HG03175 (cell line): ENCODE results near the gene PHC2.
A peak's percentile ranks its signal among the peaks of the same experiment; 100 is the strongest.

Experiments
- ATAC-seq: cut with Tn5 transposase; IDR thresholded peaks from one replicate; pipeline ENCODE4 v1.9.1; 2021; ENCODE audit warnings: mild to moderate bottlenecking, moderate library complexity; ENCODE audit not compliant: unreplicated experiment

PHC2 gene, protein sequence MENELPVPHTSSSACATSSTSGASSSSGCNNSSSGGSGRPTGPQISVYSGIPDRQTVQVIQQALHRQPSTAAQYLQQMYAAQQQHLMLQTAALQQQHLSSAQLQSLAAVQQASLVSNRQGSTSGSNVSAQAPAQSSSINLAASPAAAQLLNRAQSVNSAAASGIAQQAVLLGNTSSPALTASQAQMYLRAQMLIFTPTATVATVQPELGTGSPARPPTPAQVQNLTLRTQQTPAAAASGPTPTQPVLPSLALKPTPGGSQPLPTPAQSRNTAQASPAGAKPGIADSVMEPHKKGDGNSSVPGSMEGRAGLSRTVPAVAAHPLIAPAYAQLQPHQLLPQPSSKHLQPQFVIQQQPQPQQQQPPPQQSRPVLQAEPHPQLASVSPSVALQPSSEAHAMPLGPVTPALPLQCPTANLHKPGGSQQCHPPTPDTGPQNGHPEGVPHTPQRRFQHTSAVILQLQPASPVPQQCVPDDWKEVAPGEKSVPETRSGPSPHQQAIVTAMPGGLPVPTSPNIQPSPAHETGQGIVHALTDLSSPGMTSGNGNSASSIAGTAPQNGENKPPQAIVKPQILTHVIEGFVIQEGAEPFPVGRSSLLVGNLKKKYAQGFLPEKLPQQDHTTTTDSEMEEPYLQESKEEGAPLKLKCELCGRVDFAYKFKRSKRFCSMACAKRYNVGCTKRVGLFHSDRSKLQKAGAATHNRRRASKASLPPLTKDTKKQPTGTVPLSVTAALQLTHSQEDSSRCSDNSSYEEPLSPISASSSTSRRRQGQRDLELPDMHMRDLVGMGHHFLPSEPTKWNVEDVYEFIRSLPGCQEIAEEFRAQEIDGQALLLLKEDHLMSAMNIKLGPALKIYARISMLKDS

DNA sequence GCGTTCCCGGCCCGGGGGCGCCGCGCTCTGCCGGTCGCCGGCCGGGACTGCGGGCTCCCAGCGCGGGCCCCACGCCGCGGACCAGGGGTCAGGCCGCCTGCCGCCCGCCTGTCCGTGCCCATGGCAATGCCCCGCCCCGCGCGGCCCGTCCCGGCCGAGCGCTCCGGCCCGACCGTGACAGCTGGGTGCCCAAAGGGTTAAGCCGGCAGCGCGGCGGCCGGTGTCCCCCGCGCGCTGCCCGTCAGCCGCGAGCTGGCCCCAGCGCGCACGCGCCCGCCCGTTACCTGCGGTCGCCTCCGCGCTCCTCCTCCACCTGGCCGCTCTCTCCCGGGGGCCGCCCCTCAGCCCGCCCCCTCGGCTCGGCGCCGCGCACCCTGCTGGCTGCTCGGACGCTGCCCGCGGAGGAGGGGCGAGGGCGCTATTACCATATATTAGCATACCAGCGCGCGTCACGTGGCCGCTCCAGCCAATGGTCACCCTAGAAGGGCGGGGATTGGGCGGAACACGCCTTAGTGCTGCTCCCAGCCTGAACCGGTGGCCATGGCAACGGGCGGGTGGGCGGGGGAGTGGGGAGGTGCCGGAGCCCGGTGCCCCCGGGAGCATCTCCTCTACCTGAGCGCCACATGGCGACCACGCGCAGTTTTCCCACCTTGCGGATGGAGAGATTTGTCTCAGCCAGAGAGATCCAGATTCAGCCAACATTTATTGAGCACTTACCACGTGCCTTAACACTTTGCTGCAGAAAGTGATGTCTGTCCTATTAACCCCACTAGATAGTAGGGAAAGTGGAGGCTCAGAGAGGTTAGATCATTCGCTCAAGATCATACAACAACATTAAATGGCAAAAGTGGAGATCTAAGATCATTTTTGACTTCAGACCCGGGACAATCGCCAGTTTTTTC is at the start of gene PHC2:
Gene PHC2 (minus strand): TSS at position 404 of the 902 bp plus-strand sequence. CDS start 55,556 bp downstream, outside the sequence.
- peak; percentile 96 for ATAC-seq

DNA sequence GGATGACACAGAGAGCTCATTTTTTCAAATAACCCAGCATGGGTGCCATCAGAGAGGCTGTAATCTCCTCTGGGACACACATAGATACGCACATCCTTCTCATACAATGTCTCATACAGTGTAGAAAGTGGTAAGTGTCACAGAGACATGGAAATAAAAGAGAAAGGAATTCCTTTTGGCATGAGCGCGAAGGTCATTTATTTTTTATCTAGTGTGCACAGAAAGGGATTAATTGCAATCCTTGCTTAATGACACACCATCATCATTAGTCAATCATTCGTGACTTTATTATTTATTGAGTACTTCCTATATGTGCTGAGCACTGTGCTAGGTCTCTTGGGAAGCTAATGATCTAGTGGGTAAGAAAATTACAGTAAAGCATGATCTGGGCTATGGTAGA is 46.6 kb upstream of the PHC2 start:
- no peak for ATAC-seq

DNA sequence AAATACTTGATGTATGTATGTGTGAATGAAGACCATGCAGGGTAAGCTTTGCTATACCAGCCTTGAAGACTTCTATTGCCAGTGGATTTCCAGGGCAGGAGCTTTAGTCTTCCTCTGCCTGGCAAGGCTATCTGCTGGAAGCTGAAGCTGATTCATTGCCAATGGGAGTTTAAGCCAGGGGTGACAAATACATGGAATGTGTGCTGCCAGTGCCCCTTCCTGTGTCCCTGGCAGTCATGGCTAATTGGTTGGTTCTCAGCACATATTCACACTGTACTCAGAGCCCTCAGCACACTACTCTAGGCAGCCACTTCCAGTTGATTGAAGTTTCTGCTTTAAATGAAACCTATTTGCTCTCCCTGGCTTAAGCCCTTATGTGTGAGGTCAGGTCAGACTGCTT is 43.0 kb upstream of the PHC2 start:
- no peak for ATAC-seq

DNA sequence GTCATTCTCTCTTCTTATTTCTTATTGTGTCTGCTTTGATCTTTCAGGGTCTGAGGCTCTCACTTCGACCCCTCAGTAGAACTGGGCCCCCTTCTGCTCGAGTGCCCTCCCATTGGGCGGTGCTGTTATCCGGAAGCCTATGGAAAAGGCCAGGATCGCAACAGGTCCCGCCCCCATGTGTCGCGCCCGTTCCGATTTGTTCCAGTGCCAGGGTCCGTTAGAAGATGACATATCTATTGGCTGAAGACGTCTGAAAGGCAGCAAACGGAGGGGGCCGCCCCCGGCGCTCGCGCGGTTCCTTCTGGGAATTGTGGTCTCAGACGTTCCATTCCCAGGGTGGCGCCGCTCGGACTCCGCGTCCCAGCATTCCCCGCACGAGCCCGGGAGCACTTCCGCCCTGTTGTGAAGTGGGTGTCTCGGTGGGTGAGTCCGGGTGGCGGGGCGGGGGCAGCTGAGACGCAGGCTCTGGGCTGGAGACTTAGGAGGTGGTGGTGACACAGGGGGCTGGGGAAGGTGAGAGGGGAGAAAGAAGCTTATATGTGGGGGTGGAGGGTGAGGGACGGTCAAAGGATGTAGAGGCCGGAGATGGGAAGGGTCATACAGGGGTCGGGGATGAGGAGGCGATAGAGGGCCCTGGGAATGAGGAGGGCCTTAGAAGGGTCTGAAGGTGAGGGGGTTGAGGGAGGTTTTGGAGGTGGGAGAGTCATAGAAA is 41.5 kb upstream of the PHC2 start, which contains the start of gene ZSCAN20:
Gene ZSCAN20 (plus strand): TSS at position 377 of the 712 bp plus-strand sequence. CDS start 6,644 bp downstream, outside the sequence.
- ATAC-seq, result peak; percentile 91

DNA sequence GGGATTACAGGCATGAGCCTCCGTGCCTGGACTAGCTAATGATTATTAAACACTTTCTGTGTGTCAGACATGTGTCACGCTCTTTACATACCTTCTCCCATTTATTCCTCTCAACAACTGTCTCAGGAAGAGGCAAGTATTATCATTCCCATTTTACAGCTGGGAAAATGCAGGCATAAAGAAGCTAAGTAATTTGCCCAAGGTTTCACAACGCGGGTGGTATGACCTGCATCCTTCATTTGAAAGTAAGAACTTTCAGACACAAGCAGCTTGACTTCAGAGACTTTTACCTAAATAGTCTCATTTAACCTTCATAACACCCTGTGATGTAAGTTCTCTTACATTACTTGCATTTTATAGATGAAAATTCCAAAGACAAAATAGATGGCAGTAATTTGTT is 40.5 kb upstream of the PHC2 start:
- no peak for ATAC-seq

DNA sequence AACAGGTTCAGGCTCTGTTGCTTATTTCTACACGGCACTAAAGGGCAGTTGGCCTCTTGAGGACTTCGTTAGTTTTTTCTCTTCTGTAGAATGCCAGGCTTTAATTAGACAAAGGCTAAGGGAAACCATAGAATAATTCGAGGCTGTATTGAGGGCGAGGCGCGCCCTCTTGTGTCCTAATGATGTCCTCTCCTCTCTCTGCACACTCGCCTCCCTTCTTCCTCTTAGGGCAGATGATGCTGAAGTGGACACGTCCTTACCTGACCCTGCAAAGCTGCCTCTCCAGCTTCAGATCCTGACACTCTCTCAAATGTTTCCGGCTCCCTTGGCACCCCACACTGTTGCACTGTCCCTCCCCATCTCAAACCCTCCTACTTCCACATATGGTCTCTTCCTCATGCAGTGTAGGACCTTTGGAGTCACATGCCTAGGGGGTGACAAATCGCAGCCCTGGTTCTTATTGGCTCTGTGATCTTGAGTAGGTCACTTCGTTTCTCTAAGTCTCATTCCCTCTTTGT is 39.7 kb upstream of the PHC2 start:
- peak; percentile 42 for ATAC-seq

DNA sequence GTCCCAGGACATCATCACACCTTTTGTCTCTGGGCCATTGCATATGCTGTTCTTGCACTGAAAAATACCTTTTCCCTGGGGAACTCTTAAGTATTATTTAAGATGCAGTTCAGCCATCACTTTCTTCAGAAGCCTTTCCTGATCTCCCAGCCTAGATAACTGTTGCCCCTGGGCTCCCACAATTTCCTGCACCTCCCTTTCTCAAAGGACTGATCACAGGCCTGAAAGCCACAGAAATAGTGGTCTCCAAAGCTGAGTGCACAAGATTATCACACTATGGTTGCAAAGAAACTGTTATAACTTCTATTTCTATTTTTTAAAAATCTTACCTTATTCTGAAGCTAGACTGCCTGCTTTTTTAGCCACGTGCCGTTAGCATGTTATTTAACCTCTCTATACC is 38.8 kb upstream of the PHC2 start:
- ATAC-seq, result no peak

DNA sequence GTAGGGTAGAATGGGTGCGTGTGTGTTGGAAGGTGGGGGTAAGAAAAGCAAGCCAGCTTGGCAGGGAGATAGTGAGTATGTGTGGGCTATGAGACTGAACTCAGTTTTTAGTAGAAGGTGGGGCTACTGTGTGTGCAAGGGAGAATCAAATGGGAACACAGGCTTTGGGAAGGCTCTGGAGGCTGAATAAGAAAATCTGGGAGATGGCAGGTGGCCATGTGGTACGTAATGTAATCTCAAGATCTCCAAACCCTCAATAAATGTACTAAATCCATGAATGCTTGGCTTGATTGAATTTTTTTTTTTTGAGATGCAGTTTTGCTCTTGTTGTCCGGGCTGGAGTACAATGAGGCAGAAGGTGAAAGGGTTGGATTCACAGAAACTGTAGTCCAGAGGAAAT is 38.1 kb upstream of the PHC2 start:
- ATAC-seq, result no peak

DNA sequence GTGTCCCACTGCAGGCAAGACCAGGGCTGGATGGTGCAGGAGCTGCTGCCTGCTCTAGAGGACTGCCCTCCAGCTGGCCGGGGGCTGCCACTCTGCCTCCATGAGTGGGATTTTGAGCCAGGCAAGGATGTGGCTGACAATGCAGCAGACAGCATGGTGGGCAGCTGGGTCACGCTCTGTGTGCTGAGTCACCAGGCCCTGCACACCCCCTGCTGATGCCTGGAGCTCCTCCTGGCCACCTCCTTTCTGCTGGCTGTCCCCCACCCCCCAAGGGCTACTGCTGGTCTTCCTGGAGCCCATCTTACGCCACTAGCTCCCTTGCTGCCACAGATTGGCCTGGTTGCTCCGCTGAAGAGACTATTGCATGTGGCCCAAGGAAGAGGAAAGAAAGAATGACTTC is 37.6 kb upstream of the PHC2 start:
- ATAC-seq, result no peak

DNA sequence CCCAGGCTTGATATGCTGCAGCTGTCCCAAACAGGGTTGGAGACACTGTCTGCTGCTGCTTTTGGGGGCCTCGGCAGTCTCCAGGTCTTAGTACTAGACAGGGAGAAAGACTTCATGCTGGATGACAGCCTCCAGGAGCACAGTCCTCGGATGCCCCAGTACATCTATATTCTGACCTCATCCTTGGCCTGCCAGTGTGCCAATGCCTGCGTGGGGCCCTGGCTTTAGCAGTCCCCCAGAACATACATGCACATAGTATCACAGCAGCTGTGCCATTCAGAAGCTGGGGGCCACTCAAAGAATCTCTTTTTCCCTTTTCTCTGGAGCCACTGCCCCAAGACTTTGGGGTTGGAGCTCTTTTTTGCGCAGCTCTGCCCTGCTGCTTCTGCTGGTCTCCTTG is 37.1 kb upstream of the PHC2 start:
- ATAC-seq, result no peak

DNA sequence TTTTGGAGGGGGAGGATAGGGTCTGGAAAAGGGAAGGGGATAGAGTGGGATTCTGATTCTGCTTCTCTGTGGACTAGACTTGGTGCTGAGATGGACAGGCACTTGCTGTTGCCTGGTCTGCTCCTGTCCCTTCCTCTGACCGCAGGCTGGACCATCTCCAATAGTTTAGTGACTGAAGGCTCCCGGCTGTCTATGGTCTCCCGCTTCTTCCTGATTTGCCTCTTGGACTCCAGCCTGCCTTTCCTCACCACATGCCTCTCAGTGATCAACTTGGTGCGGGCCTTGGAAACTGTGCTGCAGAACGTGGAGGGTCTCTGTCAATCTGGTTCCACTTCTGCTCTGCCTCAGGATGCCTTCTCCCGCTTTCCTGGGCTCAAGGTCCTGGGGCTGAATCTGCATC is 35.3 kb upstream of the PHC2 start:
- no peak for ATAC-seq

DNA sequence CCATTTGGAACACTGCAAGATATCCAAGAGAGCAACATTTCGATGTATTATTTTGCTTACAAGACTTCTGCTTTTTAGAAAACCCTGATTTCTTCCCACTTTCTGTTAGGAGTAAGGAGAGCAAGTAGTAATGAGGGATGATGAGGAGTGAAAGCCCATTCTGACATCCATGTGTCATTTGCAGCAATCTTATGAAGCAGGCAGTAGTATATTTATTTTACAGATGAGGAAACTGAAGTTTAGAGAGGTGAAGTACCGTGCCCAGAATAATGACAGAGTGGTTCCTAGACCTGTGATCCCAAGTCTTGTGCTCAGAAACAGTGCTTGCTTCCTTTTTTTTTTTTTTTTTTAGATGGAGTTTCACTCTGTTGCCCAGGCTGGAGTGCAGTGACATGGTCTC is 34.4 kb upstream of the PHC2 start:
- no peak for ATAC-seq

DNA sequence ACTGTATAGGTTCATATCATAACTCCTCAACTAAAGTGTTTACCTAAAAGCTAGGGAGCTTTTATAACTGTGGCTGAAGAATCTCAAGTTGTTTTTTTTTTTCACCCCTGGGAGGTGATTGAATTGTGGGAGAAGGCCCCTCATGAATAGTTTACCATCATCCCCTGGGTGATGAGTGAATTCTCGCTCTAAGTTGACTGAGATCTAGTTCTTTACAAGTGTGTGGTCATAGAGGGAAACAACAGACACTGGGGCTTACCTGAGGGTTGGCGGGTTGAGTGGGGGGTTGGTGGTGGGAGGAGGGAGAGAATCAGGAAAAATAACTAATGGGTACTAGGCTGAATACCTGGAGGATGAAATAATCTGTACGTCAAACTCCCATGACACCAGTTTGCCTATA is 33.7 kb upstream of the PHC2 start:
- ATAC-seq, result no peak

DNA sequence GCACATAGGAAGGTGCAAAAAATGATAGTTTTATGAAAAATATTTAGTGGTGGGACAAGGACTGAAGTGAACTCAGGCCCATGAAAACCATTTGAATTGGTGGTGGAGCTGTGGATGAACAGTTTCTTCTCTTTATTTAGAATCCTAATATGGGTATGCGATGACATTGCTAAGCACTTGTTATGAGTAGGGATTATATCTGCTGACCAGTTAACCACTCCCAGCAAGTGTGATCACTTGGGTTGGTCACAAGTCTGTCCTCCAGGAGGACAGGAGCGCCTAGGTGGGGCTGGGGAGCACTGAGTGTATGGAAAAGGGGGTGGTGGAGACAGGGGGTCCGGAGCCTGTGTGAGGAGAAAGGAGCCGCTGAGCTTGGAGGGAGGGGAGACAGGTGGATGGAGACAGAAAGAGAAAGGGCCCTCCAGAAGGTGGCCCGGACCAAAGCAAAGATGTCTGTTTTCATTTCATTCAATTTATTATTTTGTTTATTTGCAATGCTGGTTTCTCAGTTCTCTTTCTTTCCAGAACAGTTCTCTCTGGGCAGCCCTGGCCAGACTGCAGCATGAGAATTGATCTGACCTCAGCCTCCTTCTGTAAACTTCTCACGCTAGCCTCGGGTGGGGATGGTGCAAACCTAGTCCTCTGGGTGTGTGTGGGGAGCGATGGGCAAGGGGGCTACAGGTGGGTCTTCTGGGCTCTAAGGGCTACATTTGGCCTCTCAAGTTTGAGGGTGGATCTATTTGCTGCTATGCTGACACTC is 31.7 kb upstream of the PHC2 start:
- ATAC-seq, result no peak

DNA sequence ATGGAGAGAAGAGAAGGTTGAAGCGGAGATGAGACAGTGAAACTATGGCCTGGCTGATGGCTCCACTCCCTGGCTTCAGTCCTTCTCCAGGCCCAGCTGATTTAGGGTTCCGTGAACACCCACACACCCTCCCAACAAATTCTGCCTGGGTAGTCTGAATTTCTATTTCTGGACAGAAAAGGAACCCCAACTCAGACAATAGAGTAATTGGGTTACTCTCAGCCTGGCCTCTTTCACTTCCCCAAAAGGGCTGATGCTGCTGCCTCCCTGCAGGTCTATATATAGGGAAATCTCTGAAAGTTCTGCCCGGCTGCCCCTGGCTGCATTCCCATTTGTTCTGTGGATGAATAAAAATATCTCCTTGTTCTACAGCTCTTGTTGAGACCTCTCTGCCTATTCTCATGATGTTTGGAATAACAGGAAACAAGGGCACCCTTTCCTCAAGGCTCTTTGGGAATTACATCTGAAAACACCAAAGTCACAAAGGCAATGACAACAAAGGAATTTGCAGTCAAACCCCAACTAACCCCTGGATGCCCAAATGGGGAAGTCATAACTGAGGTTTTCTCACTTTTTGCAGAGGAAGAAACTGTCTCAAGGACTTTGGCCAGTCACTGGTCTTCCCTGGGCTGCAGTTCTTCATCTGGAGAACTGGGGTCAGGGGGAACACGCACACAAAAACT is 30.2 kb upstream of the PHC2 start:
- ATAC-seq, result peak; percentile 80

DNA sequence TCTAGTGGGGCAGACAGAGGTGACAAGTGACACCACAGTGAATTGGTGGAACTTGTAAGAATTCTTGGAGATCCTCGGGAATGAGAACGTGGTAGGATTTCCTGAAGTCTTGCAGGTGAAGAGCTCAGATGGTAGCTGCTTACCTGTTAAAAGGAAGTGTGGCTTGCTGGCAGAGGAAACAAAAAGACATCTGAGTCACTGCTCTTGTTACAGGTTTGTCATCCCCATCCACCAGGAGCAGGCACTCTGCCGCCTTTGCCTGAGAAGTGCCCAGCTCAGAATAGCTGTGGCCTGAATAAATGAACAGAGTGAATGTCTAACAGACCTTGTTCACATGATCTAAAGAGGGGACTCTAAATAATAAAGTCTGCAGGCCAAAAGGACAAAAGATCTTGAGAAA is 29.2 kb upstream of the PHC2 start:
- no peak for ATAC-seq

DNA sequence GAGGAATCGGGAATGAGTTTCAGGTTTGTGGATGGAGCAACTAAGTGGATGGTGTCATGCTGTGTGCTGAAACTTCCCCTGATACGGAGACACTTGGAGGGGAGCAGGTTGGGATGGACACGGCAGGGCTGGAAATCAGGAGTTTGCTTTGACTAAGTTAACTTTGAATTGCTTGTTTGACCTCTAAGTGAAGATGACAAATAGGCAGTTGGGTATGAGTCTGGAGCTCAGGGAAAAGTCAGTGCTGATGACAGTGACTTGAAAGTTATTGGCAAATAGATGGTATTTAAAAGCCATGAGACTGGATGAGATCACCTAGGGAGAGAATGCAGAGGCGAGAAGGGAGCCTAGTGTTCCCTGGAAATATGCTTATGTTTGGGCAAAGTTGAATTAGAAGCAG is 28.8 kb upstream of the PHC2 start:
- no peak for ATAC-seq

DNA sequence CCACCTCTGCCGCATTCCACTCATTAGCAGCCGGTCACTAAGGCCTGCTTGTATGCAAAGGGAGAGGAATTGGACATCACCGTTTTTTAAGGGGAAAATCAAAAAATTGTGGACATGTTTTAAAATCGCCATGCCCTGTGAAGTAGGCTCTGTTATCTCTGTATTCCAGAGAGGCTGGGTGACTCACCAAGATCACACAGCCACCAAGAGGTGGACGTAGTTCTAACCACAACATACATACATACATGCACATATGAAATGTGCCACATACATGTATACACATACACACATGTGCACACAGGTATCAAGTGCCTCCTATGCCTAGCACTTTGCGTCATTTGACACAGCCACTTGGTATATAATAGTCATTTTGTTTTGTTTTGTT is 25.6 kb upstream of the PHC2 start:
- ATAC-seq, result no peak
